ENCODE measurements around the gene NDUFA13. TPM values are rescaled to one million over a fixed set of nuclear protein-coding genes. Genes with fewer than 3 reads are reported as not detected.

Gene NDUFA13
- total and polyA plus RNA-seq, 7 donors: 274 to 648 (median 534) TPM

DNA sequence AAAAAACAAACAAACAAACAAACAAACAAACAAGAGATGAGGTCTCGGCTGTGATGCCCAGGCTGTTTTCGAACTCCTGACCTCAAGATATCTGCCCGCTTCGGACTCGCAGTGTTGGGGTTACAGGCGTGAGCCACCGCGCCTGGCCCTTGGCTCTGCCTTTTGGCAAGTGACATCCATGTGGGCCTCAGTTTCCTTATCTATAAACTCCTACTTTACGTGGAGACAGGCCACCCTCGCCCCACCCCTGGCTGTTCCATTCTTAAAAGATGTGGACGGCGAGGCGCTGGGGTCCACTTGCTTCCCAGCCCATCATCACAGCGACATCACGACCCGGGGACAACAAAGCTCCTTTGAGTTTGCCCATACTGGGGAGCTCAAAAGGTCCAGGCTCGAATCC is 2.3 kb upstream of the NDUFA13 start:
- intact Hi-C loops (cut with DNase I): no loop called here
- DNase-seq: no peak
- no peaks in the 10 kb centered on the region for H3K36me3 ChIP-seq (ENCODE audit: insufficient read depth in 1 of 2, low read depth in 1 of 2)
- ATAC-seq: no peak
- 81 to 83% (median 82%) methylated on average over 17 of the region's 17 CpGs for WGBS, 3 donors
- H3K9me3 ChIP-seq: no peaks in the 10 kb centered on the region
- no peak overlapping the region for H3K27ac ChIP-seq
- TF ChIP-seq, protein P1, sequence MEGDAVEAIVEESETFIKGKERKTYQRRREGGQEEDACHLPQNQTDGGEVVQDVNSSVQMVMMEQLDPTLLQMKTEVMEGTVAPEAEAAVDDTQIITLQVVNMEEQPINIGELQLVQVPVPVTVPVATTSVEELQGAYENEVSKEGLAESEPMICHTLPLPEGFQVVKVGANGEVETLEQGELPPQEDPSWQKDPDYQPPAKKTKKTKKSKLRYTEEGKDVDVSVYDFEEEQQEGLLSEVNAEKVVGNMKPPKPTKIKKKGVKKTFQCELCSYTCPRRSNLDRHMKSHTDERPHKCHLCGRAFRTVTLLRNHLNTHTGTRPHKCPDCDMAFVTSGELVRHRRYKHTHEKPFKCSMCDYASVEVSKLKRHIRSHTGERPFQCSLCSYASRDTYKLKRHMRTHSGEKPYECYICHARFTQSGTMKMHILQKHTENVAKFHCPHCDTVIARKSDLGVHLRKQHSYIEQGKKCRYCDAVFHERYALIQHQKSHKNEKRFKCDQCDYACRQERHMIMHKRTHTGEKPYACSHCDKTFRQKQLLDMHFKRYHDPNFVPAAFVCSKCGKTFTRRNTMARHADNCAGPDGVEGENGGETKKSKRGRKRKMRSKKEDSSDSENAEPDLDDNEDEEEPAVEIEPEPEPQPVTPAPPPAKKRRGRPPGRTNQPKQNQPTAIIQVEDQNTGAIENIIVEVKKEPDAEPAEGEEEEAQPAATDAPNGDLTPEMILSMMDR (IDR thresholded peaks at IDR 0.05): no peak
- H3K27me3 ChIP-seq (ENCODE audit: insufficient read depth in 3 of 3, low read length in 2 of 3): no peaks in the 10 kb centered on the region
- H3K4me1 ChIP-seq: peaks cover 16% of the 10 kb centered on the region
- peak overlapping the region; percentile 57 for H3K4me3 ChIP-seq

DNA sequence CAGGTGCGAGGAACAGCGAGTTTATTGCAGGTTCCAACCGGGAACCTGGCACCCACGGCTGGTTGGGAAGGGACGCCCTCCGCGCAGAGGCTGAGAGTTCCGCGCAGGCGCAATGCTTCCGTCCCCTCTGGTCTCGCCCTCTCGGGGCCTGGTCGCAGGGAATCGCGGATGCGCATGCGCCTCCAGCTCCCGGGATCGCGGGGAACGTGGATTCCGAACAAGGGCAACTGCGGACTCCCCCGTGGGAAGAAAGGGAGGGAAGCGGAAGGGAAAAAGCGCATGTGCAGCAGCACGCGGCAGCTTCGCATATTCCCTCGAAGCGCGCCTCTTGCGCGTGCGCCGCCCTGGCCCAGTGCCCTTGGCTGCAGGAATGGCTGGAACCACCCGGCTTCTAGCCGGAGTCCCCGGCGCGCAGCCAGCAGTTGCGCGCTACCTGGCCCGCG is 1.8 kb upstream of the NDUFA13 start:
- TF ChIP-seq, protein P1 (IDR thresholded peaks at IDR 0.05): no peak
- WGBS, 3 donors: 7 to 15% (median 12%) methylated on average over 45 to 46 of the region's 46 CpGs
- ATAC-seq (peak; percentile 11 to 23 (median 15)), DNase-seq (peak; percentile 74 to 85)
- Histone ChIP-seq H3K4me3 (peak overlapping the region; percentile 57), H3K4me1 (peaks cover 16% of the 10 kb centered on the region), H3K9me3 (no peaks in the 10 kb centered on the region), H3K27ac (no peak overlapping the region), H3K36me3 (ENCODE audit: insufficient read depth in 1 of 2, low read depth in 1 of 2) (peaks cover 0 to 4% of the 10 kb centered on the region in 2 donors), H3K27me3 (ENCODE audit: insufficient read depth in 3 of 3, low read length in 2 of 3) (no peaks in the 10 kb centered on the region)
- intact Hi-C loops (cut with DNase I): no loop called here

DNA sequence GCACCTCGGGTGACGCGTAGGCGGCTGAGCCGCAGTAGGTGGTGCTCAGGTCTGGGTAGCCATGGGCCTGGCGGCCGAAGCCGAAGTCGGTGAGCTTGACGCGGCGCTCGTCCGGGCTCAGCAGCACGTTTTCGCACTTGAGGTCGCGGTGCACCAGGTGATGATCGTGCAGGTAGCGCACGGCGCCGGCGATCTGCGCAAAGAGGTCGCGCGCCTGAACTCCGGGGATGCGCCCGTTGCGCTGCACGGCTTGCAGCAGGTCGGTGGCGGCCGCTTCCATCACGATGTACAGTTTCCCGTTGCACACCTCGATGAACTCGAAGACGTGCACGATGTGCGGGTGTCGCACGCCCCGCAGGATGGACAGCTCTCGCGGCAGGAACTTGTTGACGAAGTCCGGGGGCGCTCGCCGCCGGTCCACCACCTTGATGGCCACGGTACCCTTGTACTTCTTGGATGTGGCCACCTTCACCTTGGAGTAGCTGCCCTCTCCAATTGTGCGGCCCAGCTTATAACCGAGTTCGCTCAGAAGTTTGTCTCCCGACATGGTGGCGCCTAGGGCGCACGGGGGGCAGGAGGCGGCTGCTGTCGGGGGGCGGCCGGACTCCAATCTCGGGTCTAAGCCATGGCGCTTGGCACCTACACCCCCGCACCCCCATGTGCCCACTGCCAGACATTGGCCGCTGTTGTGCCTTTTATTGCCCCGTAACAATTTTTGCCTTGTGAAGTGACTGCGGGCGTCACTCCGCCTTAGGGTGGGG is 964 bp upstream of the NDUFA13 start, which contains the start of gene TSSK6:
TSS of gene TSSK6 (minus strand) at position 668 of the 761 bp plus-strand sequence. CDS start at position 547, 121 bp downstream.
- TF ChIP-seq, protein P1 (IDR thresholded peaks at IDR 0.05): no peak
- DNase-seq: peak in 1 of 2 donors; percentile 70
- peaks cover 16% of the 10 kb centered on the region for H3K4me1 ChIP-seq
- H3K9me3 ChIP-seq: no peaks in the 10 kb centered on the region
- peak within 1 kb of the TSS; percentile 76 for H3K4me3 ChIP-seq
- intact Hi-C loops (cut with DNase I): no loop called here
- peak within 1 kb of the TSS; percentile 85 for H3K27ac ChIP-seq
- H3K36me3 ChIP-seq (ENCODE audit: insufficient read depth in 1 of 2, low read depth in 1 of 2): peaks cover 0 to 12% of the 10 kb centered on the region in 2 donors
- WGBS, 3 donors: 83 to 88% (median 83%) methylated on average over 73 to 74 of the region's 74 CpGs
- peak in 1 of 4 donors; percentile 2 for ATAC-seq
- H3K27me3 ChIP-seq (ENCODE audit: insufficient read depth in 3 of 3, low read length in 2 of 3): no peaks in the 10 kb centered on the region

DNA sequence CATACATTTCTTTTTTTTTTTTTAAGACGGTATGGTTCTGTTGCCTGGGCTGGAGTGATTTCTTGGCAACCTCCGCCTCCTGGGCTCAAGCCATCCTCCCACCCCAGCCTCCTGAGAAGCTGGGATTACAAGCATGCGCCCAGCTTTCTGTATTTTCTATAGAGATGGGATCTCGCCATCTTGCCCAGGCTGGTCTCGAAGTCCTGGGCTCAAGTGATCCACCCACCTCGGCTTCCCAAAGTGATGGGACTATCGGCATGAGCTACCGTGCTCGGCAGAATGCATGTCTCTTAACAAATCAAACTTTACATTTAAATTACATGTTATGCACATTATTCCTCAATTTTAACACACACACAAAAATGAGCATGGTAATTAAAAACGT is 1.2 kb downstream of the NDUFA13 start:
- peaks cover 0 to 22% of the 10 kb centered on the region in 2 donors for H3K36me3 ChIP-seq (ENCODE audit: insufficient read depth in 1 of 2, low read depth in 1 of 2)
- DNase-seq (no peak), ATAC-seq (no peak)
- H3K27me3 ChIP-seq (ENCODE audit: insufficient read depth in 3 of 3, low read length in 2 of 3): no peaks in the 10 kb centered on the region
- peaks cover 24% of the 10 kb centered on the region for H3K4me1 ChIP-seq
- no peaks in the 10 kb centered on the region for H3K9me3 ChIP-seq
- TF ChIP-seq, protein P1 (IDR thresholded peaks at IDR 0.05): no peak
- H3K27ac ChIP-seq: no peak overlapping the region
- peak overlapping the region; percentile 76 for H3K4me3 ChIP-seq
- WGBS, 3 donors: 75 to 83% (median 75%) methylated on average over 10 of the region's 10 CpGs
- intact Hi-C loops (cut with DNase I): no loop called here
